Nucleus accumbens (tissue), 56 donors: ENCODE results near the gene FLNB.

ENCODE experiments used
- DNase-seq, 56 donors: peaks; one replicate each; lab custom pipeline; 2025; lab: John Stamatoyannopoulos, UW

The FLNB gene

GRCh38 chr3:58175437-58176184 lies 167.4 kb downstream of the FLNB start:
- DNase-seq = no peak

- DNase-seq = no peak
These were observed 167.9 kb downstream of the FLNB start for GRCh38 chr3:58176185-58176530.

GRCh38 chr3:58176827-58177489 lies 168.7 kb downstream of the FLNB start:
- no peak for DNase-seq

GRCh38 chr3:58177747-58178527 lies 169.7 kb downstream of the FLNB start:
- peak in 54 of 56 donors; percentile 11 to 92 (median 70) for DNase-seq

- DNase-seq = no peak
These were observed 170.5 kb downstream of the FLNB start for GRCh38 chr3:58178528-58179234.

- DNase-seq = no peak
These were observed 171.2 kb downstream of the FLNB start for GRCh38 chr3:58179235-58180098.

GRCh38 chr3:58180099-58180880 lies 172.1 kb downstream of the FLNB start:
- DNase-seq = no peak

- DNase-seq = no peak
These were observed 172.8 kb downstream of the FLNB start for GRCh38 chr3:58180940-58181587.

GRCh38 chr3:58183221-58183620 lies 175.0 kb downstream of the FLNB start:
- DNase-seq = no peak

GRCh38 chr3:58183891-58184290 lies 175.7 kb downstream of the FLNB start:
- DNase-seq = no peak

GRCh38 chr3:58184309-58184981 lies 176.2 kb downstream of the FLNB start:
- DNase-seq = no peak

- DNase-seq = no peak
These were observed 176.7 kb downstream of the FLNB start for GRCh38 chr3:58184982-58185360.

- no peak for DNase-seq
These were observed 179.9 kb downstream of the FLNB start for GRCh38 chr3:58188173-58188564.

GRCh38 chr3:58188921-58189451 lies 180.8 kb downstream of the FLNB start:
- DNase-seq = no peak

GRCh38 chr3:58189691-58190090 lies 181.5 kb downstream of the FLNB start:
- DNase-seq = no peak

- DNase-seq = no peak
These were observed 182.1 kb downstream of the FLNB start for GRCh38 chr3:58190291-58190690.

GRCh38 chr3:58190882-58191281 lies 182.7 kb downstream of the FLNB start:
- DNase-seq = no peak
